Measurements from ENCODE around the gene RANBP1.

RANBP1 gene

GRCh38 chr22:20138868-20139267 is 23.0 kb downstream of the RANBP1 start:
- no peak for DNase-seq

- DNase-seq = no peak
These were observed 23.6 kb downstream of the RANBP1 start for GRCh38 chr22:20139391-20140106.

GRCh38 chr22:20140107-20140445 is 24.2 kb downstream of the RANBP1 start:
- DNase-seq = no peak

- DNase-seq = no peak
These were observed 24.6 kb downstream of the RANBP1 start for GRCh38 chr22:20140521-20140964.

- DNase-seq = no peak
These were observed 25.5 kb downstream of the RANBP1 start for GRCh38 chr22:20141186-20142077.

GRCh38 chr22:20142711-20143621 is 27.1 kb downstream of the RANBP1 start:
- no peak for DNase-seq

GRCh38 chr22:20143883-20144665 is 28.2 kb downstream of the RANBP1 start:
- DNase-seq = no peak

- no peak for DNase-seq
These were observed 29.4 kb downstream of the RANBP1 start for GRCh38 chr22:20145206-20145831.

- DNase-seq = no peak
These were observed 29.9 kb downstream of the RANBP1 start for GRCh38 chr22:20145832-20146223.

GRCh38 chr22:20146777-20147176 is 30.9 kb downstream of the RANBP1 start:
- DNase-seq = no peak

- no peak for DNase-seq
These were observed 31.5 kb downstream of the RANBP1 start for GRCh38 chr22:20147237-20147988.

GRCh38 chr22:20148414-20148813 is 32.5 kb downstream of the RANBP1 start:
- no peak for DNase-seq

- no peak for DNase-seq
These were observed 33.6 kb downstream of the RANBP1 start for GRCh38 chr22:20149257-20150250.

- no peak for DNase-seq
These were observed 34.7 kb downstream of the RANBP1 start, which contains the start of gene CCDC188 for GRCh38 chr22:20150381-20151275. Gene CCDC188 (minus strand): TSS chr22:20151055. CDS start chr22:20150986, 69 bp downstream.

- no peak for DNase-seq
These were observed 35.3 kb downstream of the RANBP1 start for GRCh38 chr22:20151276-20151588.

- DNase-seq = no peak
These were observed 36.6 kb downstream of the RANBP1 start for GRCh38 chr22:20152464-20152890.

GRCh38 chr22:20153945-20154344 is 38.0 kb downstream of the RANBP1 start:
- DNase-seq = no peak

GRCh38 chr22:20154602-20155187 is 38.8 kb downstream of the RANBP1 start:
- no peak for DNase-seq
